GM19351 (cell line): Measurements from ENCODE around the gene GALNT4.
A peak's percentile ranks its signal among the peaks of the same experiment; 100 is the strongest.

Source experiments
- ATAC-seq: cut with Tn5 transposase; IDR thresholded peaks from one replicate; pipeline ENCODE4 v1.9.1; 2021; ENCODE audit warnings: mild to moderate bottlenecking, moderate library complexity; ENCODE audit not compliant: unreplicated experiment

GALNT4 gene

GRCh38 chr12:89524541-89525304, at the start of gene GALNT4:
GALNT4 (minus strand) TSS chr12:89524796; CDS start chr12:89524549, 247 bp downstream.
- peak; percentile 64 for ATAC-seq

GRCh38 chr12:89573051-89573810, 48.6 kb upstream of the GALNT4 start:
- no peak for ATAC-seq

DNA sequence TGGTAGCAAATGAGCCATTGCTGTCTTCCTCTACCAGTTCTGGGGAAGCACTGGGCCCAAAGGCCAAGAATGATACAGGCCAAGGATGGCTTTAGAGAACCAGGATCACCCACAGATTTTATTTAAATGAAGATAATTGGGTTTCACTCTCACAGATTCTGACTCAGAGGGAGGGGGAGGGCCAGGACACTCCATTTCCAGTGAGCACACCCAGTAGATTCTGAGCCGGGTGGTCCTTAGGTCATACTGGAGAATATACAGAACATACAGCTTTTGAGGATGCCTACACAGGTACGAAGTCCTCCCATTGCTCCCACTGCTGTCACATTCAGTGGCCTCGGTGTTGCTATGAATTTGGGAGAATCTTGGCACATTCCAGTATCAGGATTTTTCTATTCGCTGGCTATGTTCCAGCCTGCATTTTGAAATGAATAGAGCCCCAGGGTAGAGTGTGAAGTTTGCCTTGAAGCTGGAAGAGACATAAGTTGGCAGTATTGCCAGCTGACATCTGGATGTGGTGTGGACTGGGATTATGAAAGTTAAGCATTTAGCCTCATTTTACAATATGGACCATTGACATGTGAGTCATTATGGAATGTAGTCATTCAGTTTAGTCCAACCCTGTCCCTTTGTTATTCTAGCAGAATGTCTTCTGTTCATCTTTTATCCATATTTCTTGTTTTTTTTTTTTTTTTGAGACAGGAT, 47.0 kb upstream of the GALNT4 start:
- no peak for ATAC-seq

- ATAC-seq: no peak
Observed at GRCh38 chr12:89568484-89568883, 43.9 kb upstream of the GALNT4 start.

DNA sequence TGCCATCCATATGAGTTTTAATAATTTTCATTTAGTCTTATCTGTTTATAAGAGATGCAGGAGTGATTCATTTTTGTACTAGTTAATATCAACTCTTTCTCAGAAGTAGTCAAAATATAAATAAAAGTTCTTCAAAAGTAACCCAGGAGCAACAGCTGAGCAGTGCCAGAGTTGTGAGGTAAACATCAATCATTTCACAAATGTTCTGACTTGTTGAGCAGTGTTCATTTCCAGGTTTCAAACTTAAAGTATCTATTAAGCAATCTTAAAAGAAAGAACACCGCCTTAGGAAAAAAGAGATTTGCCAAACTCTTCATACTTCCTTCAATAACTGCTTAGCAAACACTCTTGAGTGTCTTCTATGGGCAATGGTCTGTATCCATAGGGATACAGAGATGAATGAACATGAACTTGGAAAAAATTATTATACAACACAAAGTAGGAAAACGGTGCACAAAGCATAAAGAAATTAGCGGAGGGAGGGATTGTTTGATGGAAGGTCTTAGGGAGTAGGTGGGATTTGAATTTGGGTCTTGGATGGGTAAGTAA, 43.2 kb upstream of the GALNT4 start:
- no peak for ATAC-seq

GRCh38 chr12:89566615-89567014, 42.0 kb upstream of the GALNT4 start:
- ATAC-seq: peak; percentile 69

- no peak for ATAC-seq
Observed at GRCh38 chr12:89565002-89565401, 40.4 kb upstream of the GALNT4 start.

DNA sequence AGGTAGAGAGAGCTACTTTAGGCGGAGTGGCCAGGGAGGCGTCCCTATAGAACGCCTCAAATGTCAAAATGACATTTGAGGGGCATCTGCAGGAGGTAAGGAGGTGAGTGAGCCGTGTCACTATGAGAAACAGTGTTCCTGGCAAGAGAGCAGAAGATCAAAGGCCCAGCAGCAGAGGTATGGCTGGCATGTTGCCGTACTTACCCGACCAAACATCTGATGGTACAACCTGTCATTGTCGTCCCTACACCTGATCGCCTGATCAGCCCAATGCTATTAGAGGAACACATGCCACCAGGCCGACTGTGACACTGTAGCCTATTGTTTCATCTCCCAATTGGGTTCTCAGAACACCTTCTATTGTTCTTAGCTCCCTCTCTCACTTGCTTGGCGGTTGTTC, 35.2 kb upstream of the GALNT4 start:
- no peak for ATAC-seq

DNA sequence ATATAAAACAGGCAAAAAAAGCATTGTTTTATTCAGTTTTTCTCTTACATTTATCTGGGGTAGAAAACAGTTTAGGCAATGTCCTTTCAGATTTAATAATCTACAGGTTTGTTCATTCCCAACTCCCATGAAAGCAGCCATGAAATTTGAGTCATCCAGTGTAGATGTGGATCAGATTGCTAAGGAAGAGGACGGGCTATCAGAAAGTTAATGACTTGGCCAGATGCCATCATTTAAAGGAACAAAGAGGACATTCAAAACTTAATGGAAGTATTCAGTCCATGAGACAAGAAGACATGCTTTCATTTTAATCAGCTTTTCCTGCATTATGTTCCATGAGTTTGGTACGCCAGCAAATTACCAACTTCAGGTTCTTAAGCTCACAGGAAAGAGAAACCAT, 32.4 kb upstream of the GALNT4 start:
- no peak for ATAC-seq

GRCh38 chr12:89552376-89552775, 27.8 kb upstream of the GALNT4 start:
- ATAC-seq: no peak

DNA sequence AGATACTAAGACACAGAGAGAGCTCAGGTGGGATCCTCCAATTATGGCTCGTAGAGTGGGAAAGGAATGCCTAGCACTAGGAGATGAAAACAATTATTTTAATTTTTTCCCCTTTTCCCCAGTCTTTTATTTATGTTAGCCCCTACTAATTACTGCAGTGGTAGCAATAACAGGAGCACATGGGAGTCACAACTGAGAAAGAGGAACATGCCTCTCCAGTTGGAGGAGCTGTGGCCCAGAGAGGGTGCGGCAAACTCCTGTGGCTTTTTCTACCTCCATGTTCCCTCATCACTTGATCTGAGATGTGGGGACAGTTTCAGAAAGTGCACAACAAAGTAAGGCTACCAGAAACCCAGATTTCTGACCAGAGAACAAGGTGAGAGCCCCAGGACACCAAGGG, 27.2 kb upstream of the GALNT4 start:
- ATAC-seq: no peak

DNA sequence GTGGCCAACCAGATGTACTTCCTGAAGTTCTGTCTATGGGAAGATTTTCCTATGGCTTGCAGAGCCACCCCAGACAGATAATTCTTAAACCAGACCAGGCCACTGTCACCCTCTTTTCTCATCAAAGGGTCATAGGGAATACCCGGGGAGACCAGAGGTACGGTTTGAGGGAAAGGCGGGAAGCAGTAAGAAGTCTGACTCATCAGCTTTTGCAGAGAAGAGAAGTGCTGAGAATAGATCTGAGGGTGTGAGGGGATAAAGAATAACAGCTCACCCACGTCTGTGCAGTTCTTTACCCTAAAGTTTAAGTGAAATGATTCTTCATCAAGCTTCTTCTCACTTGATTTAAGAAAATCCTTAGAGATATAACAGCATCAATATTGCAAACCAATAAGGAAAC, 22.5 kb upstream of the GALNT4 start:
- ATAC-seq: no peak

DNA sequence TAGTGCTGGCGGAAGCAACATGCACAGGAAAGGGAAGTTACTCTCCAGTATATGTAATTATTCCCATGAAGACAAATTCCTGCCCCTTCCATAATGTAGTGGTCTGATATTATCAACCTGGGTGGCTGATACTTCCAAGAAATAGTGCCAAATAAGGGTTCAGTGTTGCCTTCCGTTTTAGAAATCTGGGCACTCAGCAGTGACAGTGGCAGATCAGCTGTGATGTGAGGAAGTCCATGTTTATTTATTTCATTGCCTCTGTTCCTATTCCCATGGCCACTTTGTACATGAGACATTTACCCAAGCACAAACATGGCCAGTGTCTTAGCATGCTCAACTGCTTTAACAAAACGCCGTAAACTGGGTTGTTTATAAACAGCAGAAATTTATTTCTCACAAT, 21.6 kb upstream of the GALNT4 start:
- no peak for ATAC-seq

- ATAC-seq: no peak
Observed at GRCh38 chr12:89544681-89545184, 20.1 kb upstream of the GALNT4 start.

DNA sequence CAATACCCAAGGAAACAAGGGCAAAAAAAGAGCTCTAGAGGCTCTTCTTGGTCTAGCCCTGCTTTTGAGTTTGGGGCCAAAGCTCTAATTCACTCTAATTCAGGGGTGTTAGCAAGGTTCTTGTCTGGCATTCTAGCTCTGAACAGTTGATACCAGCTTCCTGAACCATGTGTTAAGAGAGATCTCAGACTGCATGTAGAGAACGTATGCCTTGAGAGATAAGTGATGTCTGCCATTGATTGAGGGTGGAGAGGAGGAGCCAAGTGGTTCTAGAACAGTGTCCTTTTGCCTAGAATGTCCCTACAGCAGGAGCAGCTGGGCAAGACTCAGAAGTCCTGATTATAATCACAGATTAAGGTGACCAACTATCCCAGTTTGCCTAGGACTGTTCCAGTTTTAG, 19.4 kb upstream of the GALNT4 start:
- ATAC-seq: no peak

DNA sequence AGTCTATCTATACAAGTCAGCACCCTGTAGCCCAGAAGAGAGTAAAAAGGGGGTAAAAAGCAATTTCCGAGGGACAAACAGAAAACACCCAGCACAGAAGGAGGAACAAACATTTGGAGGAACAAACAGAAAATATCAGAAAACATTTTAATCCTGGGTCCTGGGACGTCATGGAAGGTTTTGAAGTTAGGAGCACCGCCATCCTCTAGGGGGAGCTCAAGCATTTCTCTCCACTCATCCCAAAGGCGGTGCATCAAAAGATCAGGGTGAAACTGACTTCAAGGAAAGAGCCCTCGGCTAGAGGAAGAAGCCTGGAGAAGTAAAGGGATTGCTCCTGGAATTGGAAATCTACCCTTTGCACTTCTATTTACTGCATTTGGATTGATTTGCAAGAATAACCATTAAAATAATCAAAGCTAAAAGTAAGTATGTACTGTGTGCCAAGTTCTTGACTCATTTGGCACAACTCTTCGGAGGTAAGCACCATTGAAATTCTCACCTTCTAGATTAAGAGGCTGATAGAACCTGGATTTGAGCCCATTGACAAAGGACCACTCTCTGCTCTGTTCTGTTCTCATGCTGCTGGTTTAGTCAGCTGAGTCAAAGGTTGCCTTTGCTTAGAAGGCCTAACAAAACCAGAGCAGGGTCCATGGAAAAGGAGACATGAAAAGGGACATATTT, 18.5 kb upstream of the GALNT4 start:
- ATAC-seq: peak; percentile 74

DNA sequence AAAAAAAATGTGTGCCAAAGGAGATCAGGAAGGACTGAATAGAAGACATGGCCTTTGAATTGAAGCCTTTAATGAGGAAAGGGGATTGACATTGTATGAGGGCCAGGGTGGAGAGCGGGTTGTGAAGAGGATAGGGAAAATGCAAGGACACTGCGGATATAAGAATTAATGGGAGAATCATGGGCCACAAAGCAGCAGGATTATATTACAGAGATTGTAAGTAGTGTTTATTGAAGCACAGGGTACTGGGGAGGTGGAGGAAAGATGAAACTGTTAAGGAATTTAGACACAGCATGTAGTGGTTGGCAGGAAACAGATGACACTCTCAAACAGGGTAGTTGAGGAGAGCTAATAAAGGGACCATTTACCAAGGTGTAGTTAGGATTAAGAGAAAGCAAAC, 17.6 kb upstream of the GALNT4 start:
- no peak for ATAC-seq

DNA sequence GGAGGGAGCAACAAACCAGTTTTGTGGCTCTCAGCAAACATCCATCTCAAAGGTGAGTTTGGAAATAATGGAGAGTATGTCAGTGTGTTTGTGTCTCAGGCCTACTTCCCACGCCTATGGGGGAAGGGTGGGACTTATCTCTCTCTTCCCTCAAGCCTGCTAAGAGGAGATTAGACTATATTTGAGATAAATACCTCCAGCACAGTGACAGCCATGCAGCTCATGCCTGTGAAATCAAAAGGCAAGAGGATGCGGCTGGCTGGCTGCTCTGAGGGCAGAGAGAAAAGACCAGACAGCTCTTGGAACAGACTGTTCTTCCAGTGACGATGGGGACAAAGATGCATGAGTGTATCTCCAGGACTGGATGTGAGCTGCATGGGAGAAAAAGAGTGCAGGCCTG, 16.0 kb upstream of the GALNT4 start:
- ATAC-seq: no peak

GRCh38 chr12:89539426-89540223, 15.0 kb upstream of the GALNT4 start:
- peak; percentile 68 for ATAC-seq

DNA sequence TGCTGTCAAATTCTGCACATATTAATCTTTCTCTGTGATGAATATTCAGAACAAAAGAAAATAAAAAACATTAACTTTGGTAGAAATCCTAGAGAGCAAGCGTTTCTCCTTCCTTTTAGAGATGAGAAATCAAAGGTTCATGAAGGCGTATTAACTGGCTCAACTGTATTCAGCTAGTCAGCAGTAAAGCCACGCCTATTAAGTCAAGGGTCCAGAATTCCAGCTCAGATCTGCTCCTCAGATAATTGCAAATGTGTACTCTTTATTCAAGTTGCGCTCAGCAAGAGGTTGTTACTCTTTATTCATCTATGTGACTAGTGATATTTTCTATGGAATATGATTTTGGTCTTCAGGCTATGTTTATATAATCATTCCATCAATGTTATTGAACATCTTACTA, 14.3 kb upstream of the GALNT4 start:
- ATAC-seq: no peak
